Activated T-cell treated with anti-CD3 and anti-CD28 coated beads, Interleukin-2, amount 50 U/mL, for 72 hours (primary cell): Measurements from ENCODE around the gene FILIP1L. TPM values are rescaled to one million over a fixed set of nuclear protein-coding genes. Genes with fewer than 3 reads are reported as not detected.

Experiments
- ATAC-seq, 2 donors: fragments of 150-1000 bp; cut with Tn5 transposase; replicated peaks in 1 of 2; 2 replicates each; pipeline ENCODE4 v1.10.0; 2021; ENCODE audit warnings: moderate library complexity in 2 of 2, mild to moderate bottlenecking in 1 of 2
- DNase-seq, 2 donors: peaks; one replicate each; pipeline ENCODE4 v3.0.0; 2021 to 2022; ENCODE audit warnings: mixed read lengths in 1 of 2
- H3K27ac Mint-ChIP-seq: one replicate; pipeline ENCODE4 v1.8.0; 2022; ENCODE audit warnings: mild to moderate bottlenecking, moderate library complexity, mixed read lengths
- H3K27me3 Mint-ChIP-seq: one replicate; pipeline ENCODE4 v1.8.0; 2022; ENCODE audit warnings: low read depth, mixed read lengths
- H3K36me3 Mint-ChIP-seq, 2 donors: one replicate each; pipeline ENCODE4 v1.8.0; 2022; ENCODE audit warnings: mixed read lengths in 2 of 2, mild to moderate bottlenecking in 1 of 2; ENCODE audit not compliant: insufficient read depth in 2 of 2
- H3K4me1 Mint-ChIP-seq: one replicate; pipeline ENCODE4 v1.8.0; 2022; ENCODE audit warnings: low read depth, mixed read lengths
- H3K4me3 Mint-ChIP-seq, 2 donors: one replicate each; pipeline ENCODE4 v1.8.0; 2022; ENCODE audit warnings: mild to moderate bottlenecking in 2 of 2, mixed read lengths in 2 of 2, moderate library complexity in 2 of 2
- H3K9me3 Mint-ChIP-seq, 2 donors: one replicate each; pipeline ENCODE4 v1.8.0; 2022; ENCODE audit warnings: mixed read lengths in 2 of 2
- total RNA-seq, 2 donors: library from RNA; stranded (reverse); gene quantifications; one replicate each; pipeline ENCODE4 v1.2.3, GENCODE V29; 2022

Gene FILIP1L
- total RNA-seq, 2 donors from 2014 or later: 0.46 to 0.93 TPM

DNA sequence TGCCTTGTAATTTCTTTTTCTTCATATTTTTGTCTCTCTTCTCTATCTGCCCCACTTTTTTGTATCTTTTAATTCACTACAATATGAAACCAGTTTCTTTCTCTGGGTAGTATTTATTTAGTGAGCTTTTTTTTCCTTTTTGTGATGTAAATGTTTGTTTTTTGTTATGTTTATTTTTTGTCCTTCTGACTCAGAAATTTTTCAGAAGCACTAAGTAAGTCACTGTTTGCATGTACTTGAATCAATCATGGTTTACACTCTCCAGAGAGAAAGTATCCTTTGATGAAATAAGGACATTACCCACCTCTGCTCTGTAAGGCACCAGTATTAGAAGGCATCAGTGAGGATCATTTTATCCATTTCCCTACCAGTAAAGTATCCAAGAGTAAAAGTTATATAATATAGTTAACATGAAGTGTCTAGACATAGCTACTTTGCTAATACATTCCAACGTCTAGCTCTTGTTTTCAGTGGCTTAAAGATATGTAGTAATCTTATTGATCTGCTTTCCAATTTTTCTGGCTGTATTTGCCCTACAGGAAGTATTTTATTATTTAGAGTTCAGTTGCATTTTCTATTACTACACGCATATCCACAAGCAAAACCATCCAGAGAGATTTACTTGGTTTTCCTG lies 25.4 kb downstream of the FILIP1L start:
- DNase-seq (no peak), ATAC-seq (no peak)
- no peaks in the 10 kb centered on the region for H3K9me3 Mint-ChIP-seq
- H3K4me1 Mint-ChIP-seq: peaks cover 37% of the 10 kb centered on the region
- peak overlapping the region in 1 of 2 donors; percentile 57 for H3K4me3 Mint-ChIP-seq
- peak overlapping the region; percentile 91 for H3K27ac Mint-ChIP-seq
- H3K27me3 Mint-ChIP-seq: no peaks in the 10 kb centered on the region
- H3K36me3 Mint-ChIP-seq: peaks cover 2 to 5% of the 10 kb centered on the region in 2 donors

DNA sequence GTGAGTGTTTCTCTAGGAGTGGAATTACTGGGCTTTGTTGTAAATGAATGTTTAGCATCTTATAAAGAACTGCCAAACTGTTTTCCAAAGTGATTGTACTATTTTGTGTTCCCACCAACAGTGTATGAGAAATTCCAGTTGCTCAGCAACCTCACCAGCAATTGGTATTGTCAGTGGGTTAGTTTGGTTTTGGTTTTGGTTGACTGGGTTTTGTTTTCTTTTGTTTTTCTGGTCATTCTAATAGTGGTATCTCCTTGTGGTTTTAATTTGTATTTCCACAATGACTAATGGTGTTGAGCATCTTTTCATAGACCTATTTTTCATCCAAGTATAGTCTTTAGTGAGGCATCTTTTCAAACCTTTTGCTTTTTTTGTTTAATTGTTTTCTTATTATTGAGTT lies 27.1 kb downstream of the FILIP1L start:
- ATAC-seq: peak; percentile 77 to 79
- Mint-ChIP-seq H3K4me3 (peak overlapping the region in 1 of 2 donors; percentile 20), H3K4me1 (peaks cover 37% of the 10 kb centered on the region), H3K27ac (peak overlapping the region; percentile 80), H3K9me3 (no peaks in the 10 kb centered on the region), H3K27me3 (no peaks in the 10 kb centered on the region), H3K36me3 (peaks cover 2 to 5% of the 10 kb centered on the region in 2 donors)
- peak; percentile 12 to 18 for DNase-seq

DNA sequence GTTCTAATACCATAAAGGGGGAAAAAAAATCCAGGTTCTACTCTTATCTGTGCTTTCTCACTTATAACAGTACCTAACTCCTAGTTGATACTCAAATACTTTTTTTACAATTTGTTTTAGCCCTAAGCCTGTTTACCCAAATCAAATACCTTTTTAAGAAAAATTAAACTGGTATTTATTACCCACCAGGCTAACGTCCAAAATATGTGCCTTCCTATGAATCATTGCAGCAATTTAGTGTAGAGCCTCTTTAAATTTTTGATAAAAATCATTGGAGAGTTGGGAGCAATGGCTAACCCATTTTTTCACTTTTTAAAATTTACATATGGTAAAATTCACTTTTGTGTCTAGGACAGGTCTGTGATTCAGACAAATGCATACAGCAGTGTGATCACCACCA lies 27.9 kb downstream of the FILIP1L start:
- ATAC-seq: no peak
- H3K36me3 Mint-ChIP-seq: peaks cover 3 to 5% of the 10 kb centered on the region in 2 donors
- no peak overlapping the region for H3K4me3 Mint-ChIP-seq
- no peaks in the 10 kb centered on the region for H3K27me3 Mint-ChIP-seq
- no peaks in the 10 kb centered on the region for H3K9me3 Mint-ChIP-seq
- H3K27ac Mint-ChIP-seq: no peak overlapping the region
- peaks cover 37% of the 10 kb centered on the region for H3K4me1 Mint-ChIP-seq
- DNase-seq: no peak

DNA sequence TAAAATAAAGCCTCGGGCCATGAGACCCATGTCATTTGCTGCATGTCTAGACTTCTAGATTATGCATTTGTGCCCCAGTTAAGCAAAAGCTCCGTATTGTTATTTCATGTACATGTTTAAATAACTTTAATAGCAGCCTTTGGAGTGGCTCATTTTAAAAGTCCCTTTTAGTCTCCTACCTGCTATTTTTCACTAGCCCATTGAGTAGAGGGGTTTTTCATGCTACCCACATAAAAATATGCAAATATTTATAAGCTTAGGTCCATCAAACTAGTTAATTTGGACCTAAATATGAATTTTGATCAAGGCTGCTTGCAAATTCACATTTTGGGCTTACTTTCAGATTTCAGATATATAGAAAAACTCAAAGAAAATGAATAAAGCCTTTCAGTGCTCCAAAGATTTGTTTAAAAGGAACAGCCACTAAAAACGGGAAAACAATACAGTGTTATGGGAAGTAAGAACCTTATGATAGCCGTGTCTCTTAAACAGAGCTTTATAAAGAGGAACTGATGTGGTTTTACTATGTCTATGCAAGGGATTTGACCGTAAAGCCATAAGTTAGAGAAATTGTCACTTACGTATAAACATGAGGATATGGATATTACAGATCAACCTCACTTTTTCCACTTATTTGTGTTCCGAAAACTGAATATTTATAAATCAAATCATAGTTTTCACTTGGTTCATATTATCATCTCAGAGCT lies 30.0 kb downstream of the FILIP1L start:
- Mint-ChIP-seq H3K4me3 (no peak overlapping the region), H3K27ac (no peak overlapping the region), H3K4me1 (peaks cover 23% of the 10 kb centered on the region), H3K9me3 (no peaks in the 10 kb centered on the region), H3K27me3 (no peaks in the 10 kb centered on the region), H3K36me3 (peaks cover 2 to 5% of the 10 kb centered on the region in 2 donors)
- ATAC-seq: no peak
- no peak for DNase-seq

DNA sequence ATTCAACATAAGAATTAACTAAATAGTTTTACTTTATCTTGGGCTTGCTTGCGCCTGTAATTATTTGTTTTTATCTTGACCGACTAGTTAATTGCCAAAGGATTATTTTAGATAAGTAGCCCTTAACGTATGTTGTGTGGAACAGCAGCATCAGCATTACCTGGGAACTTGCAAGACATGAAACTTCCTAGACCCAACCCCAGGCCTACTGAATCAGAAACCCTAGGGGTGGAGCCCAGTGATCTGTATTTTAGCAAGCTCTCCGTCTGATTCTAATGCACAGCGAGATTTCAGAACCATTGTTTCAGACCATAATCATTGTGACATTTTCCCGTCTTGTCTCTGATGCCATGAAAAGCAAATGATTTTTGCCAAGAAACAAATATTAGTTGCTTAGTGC lies 31.1 kb downstream of the FILIP1L start:
- Mint-ChIP-seq H3K9me3 (no peaks in the 10 kb centered on the region), H3K36me3 (peaks cover 1 to 4% of the 10 kb centered on the region in 2 donors), H3K4me1 (peaks cover 13% of the 10 kb centered on the region), H3K27ac (no peak overlapping the region), H3K4me3 (no peak overlapping the region), H3K27me3 (no peaks in the 10 kb centered on the region)
- no peak for ATAC-seq
- no peak for DNase-seq

DNA sequence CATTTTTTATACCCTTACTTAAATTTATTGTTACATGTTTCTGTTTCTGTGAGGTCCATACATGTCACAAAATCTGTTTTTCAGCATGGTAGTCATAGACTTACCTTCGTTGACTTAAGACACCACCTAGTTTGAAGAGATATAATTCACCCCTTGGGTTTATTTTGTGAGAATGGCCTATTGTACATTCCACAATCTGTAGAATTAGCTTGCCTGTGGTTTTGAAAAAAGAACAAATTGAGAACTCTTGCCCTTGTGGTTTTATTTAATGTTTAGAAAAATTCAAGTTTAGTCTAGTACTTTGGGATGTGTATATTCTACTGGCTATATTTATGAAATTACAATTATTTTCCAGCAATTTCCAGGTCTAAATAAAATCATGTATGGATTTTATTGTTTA lies 31.6 kb downstream of the FILIP1L start:
- H3K4me3 Mint-ChIP-seq: no peak overlapping the region
- H3K27ac Mint-ChIP-seq: no peak overlapping the region
- no peak for DNase-seq

DNA sequence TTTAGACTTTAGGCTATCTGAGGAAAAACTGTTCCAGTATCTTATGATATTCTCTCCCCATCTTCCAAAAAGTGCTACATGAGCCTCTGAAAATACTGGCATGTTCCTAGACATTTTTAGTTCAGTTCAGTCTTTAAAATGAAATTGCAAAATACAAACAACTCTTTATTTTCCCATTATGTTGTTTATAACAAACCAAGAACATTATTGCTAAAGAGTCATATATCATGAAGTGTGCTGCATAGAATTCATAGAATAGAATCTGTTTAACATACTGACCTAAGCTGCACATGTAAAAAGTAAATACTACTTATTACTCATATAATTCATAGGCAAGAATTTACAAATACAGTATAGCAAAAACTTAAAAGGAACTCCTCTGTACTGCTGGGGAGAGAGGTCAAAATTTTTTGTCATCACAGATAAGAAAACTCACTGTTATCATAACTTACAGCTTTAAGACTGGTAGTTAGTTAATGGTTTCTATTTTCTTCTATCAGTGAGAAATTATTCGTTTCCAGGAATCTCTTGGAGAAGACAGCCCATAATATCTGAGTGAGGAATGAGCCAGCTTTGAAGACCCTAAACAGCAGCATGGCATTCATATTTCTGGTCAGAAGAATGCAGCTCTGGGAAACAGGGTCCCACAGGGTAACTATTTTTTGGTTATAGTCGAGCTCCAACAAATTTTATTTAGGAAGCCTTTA lies 32.2 kb downstream of the FILIP1L start:
- ATAC-seq (no peak), DNase-seq (no peak)
- Mint-ChIP-seq H3K27ac (no peak overlapping the region), H3K9me3 (no peaks in the 10 kb centered on the region), H3K36me3 (peaks cover 1 to 3% of the 10 kb centered on the region in 2 donors), H3K4me3 (no peak overlapping the region), H3K27me3 (no peaks in the 10 kb centered on the region), H3K4me1 (peaks cover 8% of the 10 kb centered on the region)

More for the DNA sequence above, 31.6 kb downstream of the FILIP1L start:
- H3K36me3 Mint-ChIP-seq: peaks cover 1 to 4% of the 10 kb centered on the region in 2 donors
- no peaks in the 10 kb centered on the region for H3K27me3 Mint-ChIP-seq
- peaks cover 13% of the 10 kb centered on the region for H3K4me1 Mint-ChIP-seq
- H3K9me3 Mint-ChIP-seq: no peaks in the 10 kb centered on the region
- ATAC-seq: no peak

DNA sequence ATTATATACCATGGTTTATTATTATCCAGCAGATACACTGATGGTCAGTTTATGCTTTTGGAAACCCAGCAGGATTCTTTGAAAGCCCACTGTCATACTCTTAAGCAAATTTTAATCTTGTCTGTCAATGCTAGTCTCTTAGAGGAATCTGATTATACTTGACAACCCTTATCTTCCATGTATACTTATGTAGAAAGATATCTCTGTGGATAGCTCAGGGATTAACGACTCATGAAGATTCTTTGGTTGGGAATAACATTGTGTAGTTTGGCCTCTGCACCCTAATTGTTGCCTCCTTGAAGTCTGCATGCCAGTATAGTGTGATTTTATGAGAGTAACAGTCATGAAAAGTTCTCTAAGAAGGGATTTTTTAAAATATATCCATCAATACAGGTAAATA lies 33.0 kb downstream of the FILIP1L start:
- H3K9me3 Mint-ChIP-seq: no peaks in the 10 kb centered on the region
- no peak for ATAC-seq
- no peak overlapping the region for H3K27ac Mint-ChIP-seq
- DNase-seq: no peak
- no peaks in the 10 kb centered on the region for H3K27me3 Mint-ChIP-seq
- H3K4me3 Mint-ChIP-seq: no peak overlapping the region
- H3K36me3 Mint-ChIP-seq: peaks cover 0 to 1% of the 10 kb centered on the region in 2 donors
- H3K4me1 Mint-ChIP-seq: peaks cover 2% of the 10 kb centered on the region

DNA sequence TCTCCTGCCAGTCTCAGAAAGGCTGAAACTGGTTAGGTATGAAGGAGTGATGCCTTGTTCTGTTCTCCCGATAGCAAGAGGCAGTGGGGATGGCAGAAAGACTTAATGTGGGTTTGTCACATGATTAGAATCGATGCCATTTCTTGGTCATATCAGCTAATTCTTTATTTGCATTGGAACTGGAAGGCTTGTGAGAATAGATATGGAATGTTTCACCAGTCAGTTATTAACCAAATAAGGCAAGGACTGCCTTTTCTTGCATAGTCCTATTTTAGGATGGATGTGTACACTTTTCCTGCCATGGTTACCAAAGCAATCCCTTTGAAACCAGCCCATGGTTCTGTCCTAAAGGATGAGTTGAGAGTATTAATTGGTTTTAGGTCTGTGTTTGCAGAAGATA lies 33.7 kb downstream of the FILIP1L start:
- DNase-seq (no peak), ATAC-seq (no peak)
- H3K9me3 Mint-ChIP-seq: no peaks in the 10 kb centered on the region
- H3K4me3 Mint-ChIP-seq: no peak overlapping the region
- H3K27ac Mint-ChIP-seq: no peak overlapping the region
- no peaks in the 10 kb centered on the region for H3K27me3 Mint-ChIP-seq
- peaks cover 10% of the 10 kb centered on the region for H3K4me1 Mint-ChIP-seq
- H3K36me3 Mint-ChIP-seq: peaks cover 0 to 1% of the 10 kb centered on the region in 2 donors

DNA sequence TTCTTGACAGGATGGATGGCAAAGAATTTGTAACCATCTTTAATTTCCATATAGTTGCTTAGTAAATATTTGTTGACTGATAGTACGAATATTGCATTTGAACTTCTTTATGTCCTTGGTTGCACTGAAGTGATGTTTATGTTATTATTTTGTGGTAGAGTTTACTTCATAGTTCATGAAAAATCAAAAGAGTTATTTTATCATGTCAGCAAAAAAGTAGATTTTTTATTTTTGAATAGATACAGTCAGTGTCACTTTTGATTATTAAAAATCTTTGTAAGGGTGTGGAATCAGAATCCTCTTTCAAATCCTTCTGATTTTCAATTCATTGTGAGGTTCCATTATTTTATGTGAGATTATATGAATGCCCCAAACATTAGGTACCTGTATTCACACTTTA lies 35.0 kb downstream of the FILIP1L start:
- no peak for DNase-seq
- Mint-ChIP-seq H3K27ac (no peak overlapping the region), H3K9me3 (no peaks in the 10 kb centered on the region), H3K4me3 (no peak overlapping the region), H3K36me3 (peaks cover 0 to 1% of the 10 kb centered on the region in 2 donors), H3K4me1 (peaks cover 17% of the 10 kb centered on the region), H3K27me3 (no peaks in the 10 kb centered on the region)
- no peak for ATAC-seq

DNA sequence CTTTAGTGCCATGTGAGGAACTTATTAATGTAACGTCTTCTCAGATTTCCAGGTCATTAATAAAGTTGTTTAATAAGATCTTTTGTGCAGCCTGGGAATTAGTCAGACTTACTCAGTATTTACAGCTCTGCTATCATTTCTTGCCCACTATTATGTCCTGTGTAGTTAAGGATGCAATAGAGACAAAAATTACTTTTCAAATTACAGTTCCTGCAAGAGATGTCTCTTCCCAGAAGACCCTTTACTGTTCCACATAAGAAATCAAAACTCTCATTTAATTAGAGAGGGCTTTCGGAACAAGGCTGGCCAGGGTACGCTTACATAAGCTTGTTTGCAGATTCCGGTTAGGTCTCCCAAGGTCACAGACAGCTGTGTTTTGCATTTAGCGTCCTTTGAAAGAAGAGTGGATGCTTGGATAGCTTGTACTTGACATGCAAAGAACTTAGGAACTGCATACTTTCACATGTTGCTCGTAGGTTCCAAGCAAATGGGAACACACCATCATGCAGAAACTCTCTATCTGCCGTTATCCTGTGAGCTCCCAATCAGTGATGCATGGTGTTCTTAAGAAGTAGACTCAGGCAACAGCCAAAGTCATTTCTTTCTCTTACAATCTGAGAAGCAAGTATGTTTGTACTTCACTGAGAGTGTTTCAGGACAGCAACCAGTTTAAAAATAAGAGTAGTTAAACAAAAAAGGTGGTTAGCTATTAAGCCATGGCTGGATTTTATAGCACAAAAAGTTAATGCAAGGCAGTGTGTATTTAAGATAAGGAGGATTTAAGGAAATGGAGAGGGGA lies 37.4 kb downstream of the FILIP1L start:
- peaks cover 0 to under 1% of the 10 kb centered on the region in 2 donors for H3K36me3 Mint-ChIP-seq
- H3K27ac Mint-ChIP-seq: peak overlapping the region; percentile 78
- H3K4me1 Mint-ChIP-seq: peaks cover 39% of the 10 kb centered on the region
- H3K9me3 Mint-ChIP-seq: no peaks in the 10 kb centered on the region
- no peak for DNase-seq
- ATAC-seq: no peak
- no peaks in the 10 kb centered on the region for H3K27me3 Mint-ChIP-seq
- H3K4me3 Mint-ChIP-seq: no peak overlapping the region

DNA sequence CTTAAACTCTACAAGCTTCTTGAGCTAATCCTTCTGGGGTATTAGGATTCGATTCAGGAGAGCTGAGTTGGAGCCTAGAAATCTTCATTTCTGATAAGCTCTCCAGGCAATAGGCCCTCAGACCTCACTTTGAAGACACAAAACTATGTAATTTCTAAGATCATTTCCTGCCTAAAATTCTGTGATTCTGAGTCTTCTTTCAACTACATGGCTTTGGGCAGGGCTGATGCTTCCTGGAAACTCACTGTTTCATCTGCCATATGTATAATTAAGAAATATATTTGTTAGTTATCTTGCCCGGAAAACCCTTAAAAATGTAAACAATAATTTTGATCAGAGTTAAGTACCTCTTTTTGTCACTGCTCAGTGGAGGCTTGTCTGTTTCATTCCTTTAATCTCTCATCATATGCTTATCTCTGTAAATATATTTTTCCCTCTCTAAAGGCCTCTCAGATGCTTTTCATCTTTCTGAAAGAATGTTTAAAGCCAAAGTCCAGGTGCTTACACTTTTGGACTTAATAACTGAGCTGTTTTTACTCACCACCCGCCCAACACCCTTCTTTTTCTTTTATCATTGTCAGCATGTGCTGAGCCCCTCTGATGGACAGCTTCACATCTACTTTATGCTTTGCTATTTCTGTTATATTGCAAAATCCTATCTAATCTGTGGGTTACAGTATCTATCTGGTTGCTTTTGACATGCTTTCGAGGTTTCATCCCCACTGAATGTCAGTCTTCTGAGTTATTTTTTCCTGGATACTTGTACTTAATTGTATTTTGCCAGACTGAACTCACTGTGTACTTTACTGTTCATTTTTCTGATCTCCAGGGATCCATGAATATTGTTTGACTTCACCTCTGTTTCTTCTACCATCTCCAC lies 38.2 kb downstream of the FILIP1L start:
- peak overlapping the region in 1 of 2 donors; percentile 22 for H3K4me3 Mint-ChIP-seq
- no peaks in the 10 kb centered on the region for H3K36me3 Mint-ChIP-seq
- ATAC-seq (no peak), DNase-seq (no peak)
- no peaks in the 10 kb centered on the region for H3K9me3 Mint-ChIP-seq
- peak overlapping the region; percentile 80 for H3K27ac Mint-ChIP-seq
- H3K4me1 Mint-ChIP-seq: peaks cover 47% of the 10 kb centered on the region
- H3K27me3 Mint-ChIP-seq: no peaks in the 10 kb centered on the region
